ENCODE data around the gene ANKRD29.

Gene ANKRD29

GRCh38 chr18:23612434-23613090, 50.1 kb downstream of the ANKRD29 start:
- DNase-seq, result no peak

- no peak for DNase-seq
Observed at GRCh38 chr18:23609390-23610023, 53.2 kb downstream of the ANKRD29 start.

GRCh38 chr18:23608211-23608610, 54.5 kb downstream of the ANKRD29 start:
- no peak for DNase-seq

DNA sequence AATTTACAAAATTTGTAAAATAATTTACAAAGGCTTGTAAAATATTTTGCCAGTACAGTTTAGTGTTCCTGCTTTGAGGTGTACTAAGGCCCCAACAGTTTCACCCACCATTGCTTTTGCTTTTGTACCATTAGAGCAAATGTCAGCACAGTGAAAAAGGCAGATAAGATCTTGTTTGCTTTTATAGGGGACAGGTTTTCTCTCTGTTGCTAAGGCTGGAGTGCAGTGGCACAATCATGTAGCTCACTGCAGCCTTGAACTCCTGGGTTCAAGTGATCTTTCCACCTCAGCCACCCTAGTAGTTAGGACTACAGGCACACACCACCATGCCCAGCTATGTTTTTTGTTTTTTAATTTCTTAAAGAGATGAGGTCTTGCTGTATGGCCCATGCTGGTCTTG, 56.8 kb downstream of the ANKRD29 start:
- no peak for DNase-seq

DNA sequence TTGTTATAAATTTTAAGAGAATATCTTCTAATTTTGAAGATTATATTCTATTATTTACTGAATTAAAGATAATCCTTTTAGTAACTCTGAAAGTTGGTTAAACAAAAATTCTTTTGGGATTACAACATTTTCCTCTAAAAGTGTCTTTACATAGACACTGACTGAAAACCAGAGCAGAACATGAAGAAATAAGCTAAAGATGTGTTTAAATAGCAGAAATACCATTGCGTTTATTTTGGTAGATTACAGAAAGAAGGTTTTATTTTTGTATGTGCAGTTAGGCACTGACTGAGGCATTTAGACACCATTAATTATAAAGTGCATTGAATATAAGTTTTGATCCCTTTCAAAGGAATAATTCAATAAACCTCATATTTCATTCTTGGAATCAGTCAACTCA, 62.9 kb downstream of the ANKRD29 start:
- no peak for DNase-seq

- no peak for DNase-seq
Observed at GRCh38 chr18:23596183-23596582, 66.5 kb downstream of the ANKRD29 start.

GRCh38 chr18:23595591-23595990, 67.1 kb downstream of the ANKRD29 start:
- DNase-seq, result no peak

GRCh38 chr18:23593720-23594119, 69.0 kb downstream of the ANKRD29 start:
- no peak for DNase-seq

- DNase-seq, result no peak
Observed at GRCh38 chr18:23592911-23593310, 69.8 kb downstream of the ANKRD29 start.

DNA sequence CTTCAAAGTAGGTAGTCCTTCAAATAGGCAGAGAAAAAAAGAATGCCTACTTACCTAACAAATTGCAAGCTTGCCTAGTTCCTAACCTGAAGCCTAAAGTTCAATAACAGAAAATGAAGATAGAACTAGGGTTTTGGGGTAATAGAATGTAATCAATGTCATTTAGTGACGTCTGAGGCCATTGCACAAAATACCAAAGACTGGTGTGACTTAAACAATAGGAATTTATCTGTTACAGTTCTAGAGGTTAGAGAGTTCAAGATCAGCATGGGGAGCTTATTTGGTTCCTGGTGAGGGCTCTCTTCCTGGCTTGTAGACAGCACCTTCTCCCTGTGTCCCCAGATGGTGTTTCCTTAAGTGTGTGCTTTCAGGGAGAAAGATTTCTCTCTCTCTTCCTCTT, 71.7 kb downstream of the ANKRD29 start:
- DNase-seq, result no peak

- no peak for DNase-seq
Observed at GRCh38 chr18:23588836-23589560, 73.7 kb downstream of the ANKRD29 start.

DNA sequence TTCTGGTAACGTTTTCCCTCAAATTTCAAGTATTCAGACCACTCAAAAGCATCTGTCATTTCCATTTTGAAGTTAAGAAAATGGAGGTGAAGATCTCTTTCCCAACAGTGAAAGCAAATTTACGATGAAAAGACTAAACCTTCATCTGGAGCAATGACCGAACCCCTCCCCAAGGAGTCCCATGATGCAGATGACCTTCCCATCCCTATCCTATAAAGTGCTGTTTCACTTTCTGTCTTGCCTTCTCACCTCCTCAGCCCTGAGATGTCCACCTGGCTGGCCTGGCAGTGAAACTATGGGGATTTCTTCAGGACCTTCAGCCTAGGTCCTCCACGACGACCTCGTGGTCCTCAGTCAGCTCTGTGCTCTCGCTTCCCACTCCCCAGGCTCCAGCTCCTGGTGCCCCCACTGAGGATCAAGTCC, 75.5 kb downstream of the ANKRD29 start:
- DNase-seq, result no peak

- DNase-seq, result peak; percentile 87 to 91
Observed at GRCh38 chr18:23586249-23587196, 76.2 kb downstream of the ANKRD29 start, which contains the start of gene NPC1. NPC1 (minus strand) TSS chr18:23586506; CDS start chr18:23586343, 163 bp downstream.

DNA sequence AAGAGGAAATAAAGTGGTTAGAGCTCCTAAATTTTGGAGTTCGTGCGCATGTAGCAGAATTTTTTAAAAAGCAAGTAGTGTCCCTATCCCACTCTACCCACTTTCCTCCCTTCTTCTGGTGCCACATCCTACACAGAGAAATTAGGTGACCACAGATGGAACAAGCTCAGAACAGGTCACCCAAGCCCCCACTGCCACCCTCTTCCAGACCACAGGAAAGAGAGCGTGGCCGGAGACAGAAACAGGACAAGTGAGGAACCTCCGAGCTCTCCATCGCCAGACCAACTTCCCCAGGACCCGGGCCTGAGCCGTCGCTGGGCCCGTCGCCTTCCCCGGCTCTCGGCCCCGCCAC, 76.8 kb downstream of the ANKRD29 start:
- DNase-seq, result no peak

- no peak for DNase-seq
Observed at GRCh38 chr18:23585007-23585871, 77.5 kb downstream of the ANKRD29 start.

GRCh38 chr18:23584019-23584983, 78.4 kb downstream of the ANKRD29 start:
- DNase-seq, result no peak

GRCh38 chr18:23583071-23583865, 79.4 kb downstream of the ANKRD29 start:
- peak; percentile 25 to 88 for DNase-seq

DNA sequence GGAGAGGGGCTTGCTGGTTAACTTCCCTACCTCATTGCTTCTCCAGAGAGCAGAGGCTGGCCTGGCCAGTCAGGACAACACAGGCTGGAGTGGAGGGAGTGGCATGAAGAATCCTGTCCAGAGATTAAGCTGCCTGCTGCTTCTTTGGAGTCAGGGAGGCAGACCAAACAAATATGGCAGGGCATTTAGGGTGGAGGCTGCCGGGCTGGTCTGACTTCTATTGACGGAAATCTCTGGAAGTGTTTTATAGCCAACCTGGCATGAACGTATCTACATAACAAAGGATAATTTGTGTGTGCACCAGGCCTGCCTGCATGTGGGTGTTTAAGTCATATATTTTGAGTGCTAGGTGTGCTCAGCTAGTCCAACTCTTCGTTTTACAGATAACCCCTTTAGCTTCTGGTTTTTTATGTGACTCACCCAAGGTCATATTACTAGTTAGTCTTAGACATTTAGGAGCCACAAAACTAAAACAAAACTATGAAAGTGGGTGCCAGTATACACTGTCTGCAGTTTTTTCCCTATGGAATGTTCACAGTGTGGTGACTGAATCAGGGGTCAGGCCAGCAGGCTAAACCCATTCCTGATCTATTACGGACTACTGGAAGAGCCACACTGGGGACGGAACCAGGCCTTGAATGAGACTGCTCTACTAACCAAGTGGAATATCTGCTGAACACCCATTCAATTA, 81.9 kb downstream of the ANKRD29 start:
- no peak for DNase-seq

All from hippocampal formation (tissue), 2 donors.